Stimulated activated CD8-positive, alpha-beta memory T cell treated with anti-CD3 and anti-CD28 coated beads, Interleukin-7, amount 100 ng/mL, for 1 hour (primary cell): ENCODE measurements around the gene GPR87.

Experiments used
- DNase-seq, 2 donors: peaks; one replicate each; pipeline ENCODE4 v3.0.0-alpha.2; 2020; ENCODE audit warnings: low read depth in 2 of 2

GPR87 gene

GRCh38 chr3:151316267-151316991, at the start of gene GPR87:
Gene GPR87 (minus strand): TSS chr3:151316820. CDS start chr3:151300100, 16,720 bp downstream.
- no peak for DNase-seq

GRCh38 chr3:151362751-151363174, 46.1 kb upstream of the GPR87 start:
- no peak for DNase-seq

GRCh38 chr3:151357463-151357850, 40.8 kb upstream of the GPR87 start:
- no peak for DNase-seq

- no peak for DNase-seq
Measured at GRCh38 chr3:151356794-151357462, 40.3 kb upstream of the GPR87 start.

GRCh38 chr3:151351648-151352047, 35.0 kb upstream of the GPR87 start:
- no peak for DNase-seq

- DNase-seq: no peak
Measured at GRCh38 chr3:151351219-151351618, 34.6 kb upstream of the GPR87 start.

GRCh38 chr3:151350656-151351055, 34.0 kb upstream of the GPR87 start:
- DNase-seq: no peak

- no peak for DNase-seq
Measured at GRCh38 chr3:151347432-151347831, 30.8 kb upstream of the GPR87 start.

GRCh38 chr3:151346292-151346691, 29.7 kb upstream of the GPR87 start:
- DNase-seq: no peak

- DNase-seq: no peak
Measured at GRCh38 chr3:151345859-151346258, 29.2 kb upstream of the GPR87 start.

- DNase-seq: no peak
Measured at GRCh38 chr3:151331696-151332095, 15.1 kb upstream of the GPR87 start.

- DNase-seq: no peak
Measured at GRCh38 chr3:151330899-151331298, 14.3 kb upstream of the GPR87 start.

- no peak for DNase-seq
Measured at GRCh38 chr3:151330379-151330778, 13.8 kb upstream of the GPR87 start.

GRCh38 chr3:151329363-151329762, 12.7 kb upstream of the GPR87 start, which contains the start of gene P2RY13:
Gene P2RY13 (minus strand): TSS chr3:151329549. CDS start chr3:151329528, 21 bp downstream.
- no peak for DNase-seq

- DNase-seq: peak in 1 of 2 donors; percentile 13
Measured at GRCh38 chr3:151328298-151328995, 11.8 kb upstream of the GPR87 start.

GRCh38 chr3:151327571-151328198, 11.1 kb upstream of the GPR87 start:
- no peak for DNase-seq

- no peak for DNase-seq
Measured at GRCh38 chr3:151322511-151322910, 5.9 kb upstream of the GPR87 start.

- no peak for DNase-seq
Measured at GRCh38 chr3:151321526-151321925, 4.9 kb upstream of the GPR87 start.

GRCh38 chr3:151320131-151320530, 3.5 kb upstream of the GPR87 start:
- DNase-seq: no peak

GRCh38 chr3:151319628-151320027, 3.0 kb upstream of the GPR87 start:
- no peak for DNase-seq

GRCh38 chr3:151318991-151319390, 2.4 kb upstream of the GPR87 start:
- DNase-seq: no peak

GRCh38 chr3:151318313-151318712, 1.7 kb upstream of the GPR87 start:
- no peak for DNase-seq
